Common myeloid progenitor, CD34-positive (primary cell): ENCODE results near the gene IL1R2.
A peak's percentile ranks its signal among the peaks of the same experiment; 100 is the strongest.

ENCODE experiments used
- CTCF ChIA-PET: fragments of 350-600 bp; sonication (Branson Sonifier 250); formaldehyde crosslinking; loops from one replicate; lab custom pipeline; 2021; ENCODE audit warnings: antibody characterized with exemption; lab: Charles Lee
- POLR2A ChIA-PET: fragments of 350-600 bp; sonication (Branson Sonifier 250); formaldehyde crosslinking; loops from one replicate; lab custom pipeline; 2021; ENCODE audit warnings: antibody characterized with exemption; lab: Charles Lee
- DNase-seq, 3 donors: peaks; one replicate each; pipeline versions ENCODE4 v3.0.0 to v3.0.0-alpha.2; 2013
- H3K27ac ChIP-seq, 2 experiments: 1 replicate in 1 of 2; 2 replicates in 1 of 2; pipeline ENCODE4 v1.7.0; 2013; ENCODE audit warnings: inconsistent platforms in 2 of 2, low read length in 2 of 2, mild to moderate bottlenecking in 2 of 2, low read depth in 1 of 2, moderate library complexity in 1 of 2; ENCODE audit not compliant: severe bottlenecking in 2 of 2, insufficient read depth in 1 of 2, poor library complexity in 1 of 2
- H3K27me3 ChIP-seq, 5 experiments: replicated peaks in 2 of 5; 1 replicate in 3 of 5; 2 replicates in 2 of 5; pipeline versions ENCODE4 v1.6.1 to v1.7.0; 2013; ENCODE audit warnings: low read length in 4 of 5, mild to moderate bottlenecking in 2 of 5, moderate library complexity in 2 of 5, inconsistent platforms in 1 of 5; ENCODE audit not compliant: insufficient read depth in 5 of 5, control insufficient read depth in 4 of 5
- H3K36me3 ChIP-seq, 4 experiments: 1 replicate in 2 of 4; 2 replicates in 2 of 4; pipeline versions ENCODE4 v1.6.1 to v1.7.0; 2013; ENCODE audit warnings: low read length in 3 of 4, control low read depth in 1 of 4, mild to moderate bottlenecking in 1 of 4; ENCODE audit not compliant: control insufficient read depth in 4 of 4, insufficient read depth in 4 of 4
- H3K4me1 ChIP-seq, 4 experiments: 1 replicate in 3 of 4; 2 replicates in 1 of 4; pipeline versions ENCODE4 v1.6.1 to v1.7.1; 2013; ENCODE audit warnings: low read length in 3 of 4, mild to moderate bottlenecking in 3 of 4, control low read depth in 1 of 4, inconsistent platforms in 1 of 4, moderate library complexity in 1 of 4; ENCODE audit not compliant: control insufficient read depth in 4 of 4, insufficient read depth in 4 of 4; ENCODE audit errors: control extremely low read depth in 1 of 4
- H3K4me3 ChIP-seq, 7 experiments: 1 replicate in 4 of 7; 2 replicates in 3 of 7; pipeline versions ENCODE4 v1.5.1 to v1.7.0; 2013; ENCODE audit warnings: mild to moderate bottlenecking in 7 of 7, low read length in 6 of 7, moderate library complexity in 6 of 7, inconsistent platforms in 2 of 7, low read depth in 2 of 7, control low read depth in 1 of 7; ENCODE audit not compliant: insufficient read depth in 4 of 7, control insufficient read depth in 1 of 7; ENCODE audit errors: extremely low read depth in 1 of 7
- H3K9me3 ChIP-seq, 5 experiments: 1 replicate in 4 of 5; 2 replicates in 1 of 5; pipeline versions ENCODE4 v1.6.1 to v1.7.1; 2013; ENCODE audit warnings: low read length in 4 of 5, mild to moderate bottlenecking in 2 of 5, inconsistent platforms in 1 of 5, low read depth in 1 of 5, moderate library complexity in 1 of 5; ENCODE audit not compliant: control insufficient read depth in 4 of 5, insufficient read depth in 2 of 5; ENCODE audit errors: control extremely low read depth in 1 of 5
- WGBS: methylation state at CpG from one replicate; pipeline ENCODE4 v1.1.5; 2013; ENCODE audit not compliant: insufficient coverage; 5-methylcytosine and 5-hydroxymethylcytosine counted together

Gene IL1R2

GRCh38 chr2:101974663-101975062, 17.1 kb upstream of the IL1R2 start:
- Histone ChIP-seq H3K4me3 (no peak overlapping the region), H3K27ac (no peak overlapping the region), H3K4me1 (no peaks in the 10 kb centered on the region), H3K27me3 (peaks cover 0 to 3% (median 0%) of the 10 kb centered on the region in 5 experiments), H3K36me3 (no peaks in the 10 kb centered on the region), H3K9me3 (peaks cover 0 to 12% (median 2%) of the 10 kb centered on the region in 5 experiments)
- CTCF ChIA-PET: no interaction called here
- WGBS: 92% methylated on average over 8 of the region's 8 CpGs
- DNase-seq: no peak
- POLR2A ChIA-PET: interaction anchor here (0.8 kb wide), 1 partner anchor 219 kb away, joined by 4 read pairs; no protein-coding TSS in a partner anchor

- H3K27me3 ChIP-seq: peaks cover 0 to 3% (median 0%) of the 10 kb centered on the region in 5 experiments
- H3K4me1 ChIP-seq: no peaks in the 10 kb centered on the region
- DNase-seq: no peak
- H3K27ac ChIP-seq: no peak overlapping the region
- POLR2A ChIA-PET: interaction anchor here (0.8 kb wide), 1 partner anchor 219 kb away, joined by 4 read pairs; no protein-coding TSS in a partner anchor
- no peak overlapping the region for H3K4me3 ChIP-seq
- WGBS: 93% methylated on average over 10 of the region's 17 CpGs
- CTCF ChIA-PET: interaction anchor here (0.9 kb wide), 1 partner anchor 11 kb away, joined by 3 read pairs; no protein-coding TSS in a partner anchor
- H3K9me3 ChIP-seq: peaks cover 0 to 12% (median 2%) of the 10 kb centered on the region in 5 experiments
- no peaks in the 10 kb centered on the region for H3K36me3 ChIP-seq
Observed at GRCh38 chr2:101975171-101975870, 16.4 kb upstream of the IL1R2 start.

- no CpG with 5 or more reads among the region's 1 CpG for WGBS
- Histone ChIP-seq H3K36me3 (no peaks in the 10 kb centered on the region), H3K27ac (no peak overlapping the region), H3K4me1 (peaks cover 0 to 2% (median 0%) of the 10 kb centered on the region in 4 experiments), H3K4me3 (no peak overlapping the region), H3K9me3 (peaks cover 0 to 8% (median 0%) of the 10 kb centered on the region in 5 experiments), H3K27me3 (peaks cover 0 to 3% (median 0%) of the 10 kb centered on the region in 5 experiments)
- POLR2A ChIA-PET: no interaction called here
- CTCF ChIA-PET: no interaction called here
- no peak for DNase-seq
Observed at GRCh38 chr2:101976891-101977290, 14.9 kb upstream of the IL1R2 start.

GRCh38 chr2:101980368-101980767, 11.4 kb upstream of the IL1R2 start:
- no peak for DNase-seq
- 100% methylated on average over 4 of the region's 7 CpGs for WGBS
- H3K36me3 ChIP-seq: no peaks in the 10 kb centered on the region
- CTCF ChIA-PET: no interaction called here
- H3K4me1 ChIP-seq: peaks cover 0 to 2% (median 0%) of the 10 kb centered on the region in 4 experiments
- no peaks in the 10 kb centered on the region for H3K27me3 ChIP-seq
- H3K9me3 ChIP-seq: no peaks in the 10 kb centered on the region
- POLR2A ChIA-PET: no interaction called here
- no peak overlapping the region for H3K27ac ChIP-seq
- H3K4me3 ChIP-seq: no peak overlapping the region

GRCh38 chr2:101981066-101981465, 10.7 kb upstream of the IL1R2 start:
- no peaks in the 10 kb centered on the region for H3K27me3 ChIP-seq
- H3K9me3 ChIP-seq: no peaks in the 10 kb centered on the region
- 93% methylated on average over 2 of the region's 5 CpGs for WGBS
- POLR2A ChIA-PET: no interaction called here
- H3K4me1 ChIP-seq: peaks cover 0 to 2% (median 0%) of the 10 kb centered on the region in 4 experiments
- no peak overlapping the region for H3K4me3 ChIP-seq
- H3K27ac ChIP-seq: no peak overlapping the region
- H3K36me3 ChIP-seq: no peaks in the 10 kb centered on the region
- DNase-seq: no peak
- CTCF ChIA-PET: no interaction called here

GRCh38 chr2:101981504-101981903, 10.3 kb upstream of the IL1R2 start:
- H3K36me3 ChIP-seq: no peaks in the 10 kb centered on the region
- CTCF ChIA-PET: no interaction called here
- no peaks in the 10 kb centered on the region for H3K27me3 ChIP-seq
- POLR2A ChIA-PET: no interaction called here
- 73% methylated on average over 4 of the region's 4 CpGs for WGBS
- H3K27ac ChIP-seq: no peak overlapping the region
- peak in 2 of 3 donors; percentile 60 to 80 for DNase-seq
- H3K4me1 ChIP-seq: peaks cover 0 to 2% (median 0%) of the 10 kb centered on the region in 4 experiments
- no peaks in the 10 kb centered on the region for H3K9me3 ChIP-seq
- no peak overlapping the region for H3K4me3 ChIP-seq

- no peaks in the 10 kb centered on the region for H3K36me3 ChIP-seq
- CTCF ChIA-PET: interaction anchor here (1.0 to 1.5 kb wide), 2 partner anchors 18 to 98 kb away, joined by 3 to 5 read pairs; no protein-coding TSS in a partner anchor
- H3K4me1 ChIP-seq: peaks cover 0 to 2% (median 0%) of the 10 kb centered on the region in 4 experiments
- no peaks in the 10 kb centered on the region for H3K9me3 ChIP-seq
- no peak for DNase-seq
- no peaks in the 10 kb centered on the region for H3K27me3 ChIP-seq
- no peak overlapping the region for H3K4me3 ChIP-seq
- no peak overlapping the region for H3K27ac ChIP-seq
- POLR2A ChIA-PET: no interaction called here
- WGBS: 97% methylated on average over 8 of the region's 9 CpGs
Observed at GRCh38 chr2:101982495-101983029, 9.2 kb upstream of the IL1R2 start.
